ENCODE data around the gene SH3D19.
"Not testable (repeated sequence)": the region's sequence is repeated elsewhere in the genome, so short reads cannot be mapped to it uniquely, and the experiment has no call there.

SH3D19 gene

GRCh38 chr4:151092488-151092887, 232.9 kb downstream of the SH3D19 start:
- DNase-seq (ENCODE audit: insufficient read length, low spot score) = no peak
- FAIRE-seq = no peak
- TF ChIP-seq, protein P1, sequence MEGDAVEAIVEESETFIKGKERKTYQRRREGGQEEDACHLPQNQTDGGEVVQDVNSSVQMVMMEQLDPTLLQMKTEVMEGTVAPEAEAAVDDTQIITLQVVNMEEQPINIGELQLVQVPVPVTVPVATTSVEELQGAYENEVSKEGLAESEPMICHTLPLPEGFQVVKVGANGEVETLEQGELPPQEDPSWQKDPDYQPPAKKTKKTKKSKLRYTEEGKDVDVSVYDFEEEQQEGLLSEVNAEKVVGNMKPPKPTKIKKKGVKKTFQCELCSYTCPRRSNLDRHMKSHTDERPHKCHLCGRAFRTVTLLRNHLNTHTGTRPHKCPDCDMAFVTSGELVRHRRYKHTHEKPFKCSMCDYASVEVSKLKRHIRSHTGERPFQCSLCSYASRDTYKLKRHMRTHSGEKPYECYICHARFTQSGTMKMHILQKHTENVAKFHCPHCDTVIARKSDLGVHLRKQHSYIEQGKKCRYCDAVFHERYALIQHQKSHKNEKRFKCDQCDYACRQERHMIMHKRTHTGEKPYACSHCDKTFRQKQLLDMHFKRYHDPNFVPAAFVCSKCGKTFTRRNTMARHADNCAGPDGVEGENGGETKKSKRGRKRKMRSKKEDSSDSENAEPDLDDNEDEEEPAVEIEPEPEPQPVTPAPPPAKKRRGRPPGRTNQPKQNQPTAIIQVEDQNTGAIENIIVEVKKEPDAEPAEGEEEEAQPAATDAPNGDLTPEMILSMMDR (IDR thresholded peaks at IDR 0.05; ENCODE audit: insufficient read depth, missing control alignments) = no peak

DNA sequence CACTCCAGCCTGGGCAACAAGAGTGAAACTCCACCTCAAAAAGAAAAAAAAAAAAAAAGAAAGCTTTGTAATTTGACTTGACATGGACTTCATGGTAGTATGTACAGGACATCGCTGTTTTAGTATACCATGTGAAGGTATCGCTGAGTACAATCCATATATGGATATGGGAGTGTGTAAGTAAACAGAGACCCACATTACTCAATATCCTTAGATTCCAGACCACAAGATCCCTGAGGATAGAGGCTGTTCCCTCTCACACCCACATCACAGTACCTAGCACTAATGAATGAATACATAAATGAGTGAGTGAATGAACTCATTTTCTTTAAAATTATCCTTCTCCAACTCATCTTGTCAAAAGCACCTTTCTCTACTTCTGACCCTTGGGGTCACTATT, 234.4 kb downstream of the SH3D19 start:
- DNase-seq (ENCODE audit: insufficient read length, low spot score) (no peak), FAIRE-seq (no peak)
- TF ChIP-seq, protein P1 (IDR thresholded peaks at IDR 0.05; ENCODE audit: insufficient read depth, missing control alignments) = no peak

- TF ChIP-seq, protein P1 (IDR thresholded peaks at IDR 0.05; ENCODE audit: insufficient read depth, missing control alignments) = no peak
- DNase-seq (ENCODE audit: insufficient read length, low spot score) = no peak
- FAIRE-seq = no peak
Observed at GRCh38 chr4:151087467-151087866, 237.9 kb downstream of the SH3D19 start.

DNA sequence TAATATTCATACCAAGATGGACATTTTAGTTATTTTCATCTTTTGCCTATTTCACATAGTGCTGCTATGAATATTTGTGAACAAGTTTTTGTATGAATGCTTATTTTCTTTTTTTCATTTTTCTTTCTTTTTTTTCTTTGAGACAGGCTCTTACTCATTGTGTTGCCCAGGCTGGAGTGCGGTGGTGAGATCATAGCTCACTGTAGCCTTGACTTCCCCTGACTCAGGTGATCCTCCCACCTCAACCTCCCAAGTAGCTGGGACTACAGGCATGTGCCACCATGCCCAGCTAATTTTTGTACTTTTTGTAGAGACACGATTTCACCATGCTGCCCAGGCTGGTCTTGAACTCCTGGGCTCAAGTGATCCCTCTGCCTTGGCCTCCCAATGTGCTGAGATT, 247.4 kb downstream of the SH3D19 start:
- not testable (repeated sequence) for DNase-seq (ENCODE audit: insufficient read length, low spot score); FAIRE-seq

DNA sequence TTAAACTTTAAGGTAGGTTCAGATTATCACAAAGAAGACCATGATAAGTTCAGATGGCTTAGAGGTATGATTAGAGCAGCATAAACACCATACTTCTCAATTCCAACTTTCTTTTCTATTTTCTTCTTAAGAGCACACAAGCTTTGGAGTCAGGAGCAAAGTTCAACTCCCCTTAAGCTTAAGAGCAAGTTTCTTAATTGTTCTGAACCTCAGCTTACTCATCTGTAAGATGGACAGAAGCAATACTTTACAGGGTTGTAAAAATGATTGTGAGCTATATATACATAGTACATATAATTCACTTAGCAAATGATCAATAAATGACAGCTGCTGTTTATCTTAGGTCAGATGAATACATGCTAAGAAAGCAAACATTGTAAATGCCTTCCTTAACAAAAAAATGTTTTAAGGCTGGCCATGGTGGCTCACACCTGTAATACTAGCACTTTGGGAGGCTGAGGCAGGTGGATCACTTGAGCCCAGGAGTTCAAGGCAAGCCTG, 250.9 kb downstream of the SH3D19 start:
- TF ChIP-seq, protein P1 (IDR thresholded peaks at IDR 0.05; ENCODE audit: insufficient read depth, missing control alignments) = no peak
- FAIRE-seq (peak; percentile 63), DNase-seq (ENCODE audit: insufficient read length, low spot score) (no peak)

Measured in D721Med (cell line).